H1 (cell line): ENCODE data around the gene RABL6. TPM values are rescaled to one million over a fixed set of nuclear protein-coding genes. Genes with fewer than 3 reads are reported as not detected.

Source experiments
- CTCF ChIA-PET: fragments of 300-600 bp; sonication (Branson Sonifier 250); formaldehyde crosslinking; loops from one replicate; lab custom pipeline; 2021; ENCODE audit not compliant: partially characterized antibody; lab: Charles Lee
- POLR2A ChIA-PET: fragments of 300-600 bp; sonication (Branson Sonifier 250); formaldehyde crosslinking; loops from one replicate; lab custom pipeline; 2021; ENCODE audit warnings: inconsistent platforms; ENCODE audit not compliant: partially characterized antibody; lab: Charles Lee
- DNase-seq, 2 experiments: peaks; one replicate each; pipeline versions ENCODE4 v3.0.0 to v3.0.0-alpha.2; 2010 to 2022; ENCODE audit warnings: low spot score in 2 of 2, low read depth in 1 of 2, mixed read lengths in 1 of 2
- FAIRE-seq: peaks from 2 replicates; lab custom pipeline; 2011; peaks lifted over from hg19 to GRCh38; lab: Jason Lieb, UNC
- H2AFZ ChIP-seq: 2 replicates; pipeline ENCODE4 v1.8.1; 2012; ENCODE audit warnings: low read length, inconsistent platforms
- H2AK5ac ChIP-seq: 2 replicates; pipeline ENCODE4 v1.6.1; 2013; ENCODE audit warnings: low read depth, low read length
- H2BK120ac ChIP-seq: replicated peaks from 2 replicates; pipeline ENCODE3; 2013; ENCODE audit warnings: low read depth, low read length, inconsistent platforms
- H2BK12ac ChIP-seq: 2 replicates; pipeline ENCODE4 v1.6.1; 2013; ENCODE audit warnings: low read depth, low read length
- H2BK15ac ChIP-seq: 2 replicates; pipeline ENCODE4 v1.6.1; 2013; ENCODE audit warnings: low read length
- H2BK20ac ChIP-seq: 2 replicates; pipeline ENCODE4 v1.6.1; 2013; ENCODE audit warnings: low read length
- H2BK5ac ChIP-seq: 2 replicates; pipeline ENCODE4 v1.6.1; 2013; ENCODE audit warnings: low read depth, low read length
- H3K14ac ChIP-seq: 2 replicates; pipeline ENCODE4 v1.6.1; 2013; ENCODE audit warnings: inconsistent platforms; ENCODE audit not compliant: insufficient read length
- H3K18ac ChIP-seq: 2 replicates; pipeline ENCODE4 v1.6.1; 2013; ENCODE audit warnings: low read length; ENCODE audit errors: extremely low read depth
- H3K23ac ChIP-seq: 2 replicates; pipeline ENCODE4 v1.6.1; 2013; ENCODE audit warnings: inconsistent platforms; ENCODE audit not compliant: insufficient read length
- H3K23me2 ChIP-seq: 2 replicates; pipeline ENCODE4 v1.6.1; 2013; ENCODE audit warnings: low read depth, low read length
- H3K27ac ChIP-seq: 2 replicates; pipeline ENCODE4 v1.6.1; 2011; ENCODE audit warnings: low read depth, low read length, inconsistent platforms
- H3K27me3 ChIP-seq, 4 experiments: replicated peaks in 1 of 4; 1 replicate in 1 of 4; 2 replicates in 3 of 4; pipeline versions ENCODE4 v1.6.1 to v1.8.1; 2011 to 2013; ENCODE audit warnings: low read length in 3 of 4, mild to moderate bottlenecking in 3 of 4, inconsistent platforms in 2 of 4, mixed read lengths in 2 of 4, moderate library complexity in 1 of 4; ENCODE audit not compliant: control insufficient read depth in 3 of 4, insufficient read depth in 3 of 4; ENCODE audit errors: extremely low read depth in 1 of 4
- H3K36me3 ChIP-seq, 4 experiments: 2 replicates each; pipeline versions ENCODE4 v1.6.1 to v1.8.1; 2011 to 2013; ENCODE audit warnings: mild to moderate bottlenecking in 4 of 4, low read length in 3 of 4, moderate library complexity in 2 of 4, control low read depth in 1 of 4, inconsistent platforms in 1 of 4; ENCODE audit not compliant: insufficient read depth in 4 of 4, control insufficient read depth in 2 of 4
- H3K4ac ChIP-seq: replicated peaks from 2 replicates; pipeline ENCODE3; 2013; ENCODE audit warnings: low read length, low read depth, mixed read lengths, inconsistent platforms; ENCODE audit not compliant: insufficient read length
- H3K4me1 ChIP-seq, 4 experiments: replicated peaks in 1 of 4; 1 replicate in 1 of 4; 2 replicates in 3 of 4; pipeline versions ENCODE4 v1.6.1 to v1.8.1; 2011 to 2013; ENCODE audit warnings: low read length in 3 of 4, inconsistent platforms in 2 of 4, mixed read lengths in 1 of 4; ENCODE audit not compliant: insufficient read depth in 4 of 4, control insufficient read depth in 3 of 4
- H3K4me2 ChIP-seq, 2 experiments: 2 replicates each; pipeline versions ENCODE4 v1.6.1 to v1.8.1; 2011 to 2013; ENCODE audit warnings: low read depth in 2 of 2, low read length in 2 of 2, control low read depth in 1 of 2, inconsistent platforms in 1 of 2, mild to moderate bottlenecking in 1 of 2; ENCODE audit not compliant: insufficient read depth in 1 of 2
- H3K4me3 ChIP-seq, 4 experiments: fragments of 200-600, 300-600 bp in 1 of 4; sonication (generic), shearing (Covaris generic), sonication (Bioruptor Twin) in 1 of 4; 2 replicates each; pipeline versions ENCODE4 v1.5.1 to v1.8.1; 2011 to 2016; ENCODE audit warnings: low read length in 4 of 4, low read depth in 3 of 4, control low read depth in 2 of 4, inconsistent platforms in 2 of 4, mild to moderate bottlenecking in 2 of 4, mixed read lengths in 1 of 4, moderate library complexity in 1 of 4; ENCODE audit not compliant: insufficient read depth in 2 of 4; ENCODE audit errors: extremely low read depth in 1 of 4
- H3K56ac ChIP-seq: replicated peaks from 2 replicates; pipeline ENCODE3; 2013; ENCODE audit warnings: low read depth, mild to moderate bottlenecking, mixed read lengths, low read length, inconsistent platforms; ENCODE audit not compliant: insufficient read length
- H3K79me1 ChIP-seq: 2 replicates; pipeline ENCODE4 v1.6.1; 2013; ENCODE audit warnings: low read depth, low read length, control low read depth
- H3K79me2 ChIP-seq, 2 experiments: 2 replicates each; pipeline versions ENCODE4 v1.6.1 to v1.8.1; 2012 to 2013; ENCODE audit warnings: low read length in 2 of 2, mild to moderate bottlenecking in 2 of 2, inconsistent platforms in 1 of 2; ENCODE audit not compliant: insufficient read depth in 2 of 2, control insufficient read depth in 1 of 2
- H3K9ac ChIP-seq, 4 experiments: replicated peaks in 1 of 4; 1 replicate in 1 of 4; 2 replicates in 3 of 4; pipeline versions ENCODE4 v1.6.1 to v1.8.1; 2011 to 2013; ENCODE audit warnings: low read depth in 3 of 4, low read length in 3 of 4, control low read depth in 2 of 4, mild to moderate bottlenecking in 2 of 4, moderate library complexity in 2 of 4, inconsistent platforms in 1 of 4; ENCODE audit errors: extremely low read depth in 1 of 4
- H3K9me3 ChIP-seq, 2 experiments: 2 replicates each; pipeline versions ENCODE4 v1.6.1 to v1.8.1; 2012 to 2013; ENCODE audit warnings: mild to moderate bottlenecking in 2 of 2, moderate library complexity in 2 of 2, control low read depth in 1 of 2, inconsistent platforms in 1 of 2, low read depth in 1 of 2, low read length in 1 of 2, mixed read lengths in 1 of 2; ENCODE audit not compliant: insufficient read depth in 2 of 2
- H4K20me1 ChIP-seq, 2 experiments: replicated peaks in 1 of 2; 2 replicates each; pipeline versions ENCODE3 to v1.8.1; 2011 to 2013; ENCODE audit warnings: inconsistent platforms in 2 of 2, low read length in 2 of 2, mild to moderate bottlenecking in 1 of 2; ENCODE audit not compliant: insufficient read depth in 2 of 2, control insufficient read depth in 1 of 2
- H4K5ac ChIP-seq: 2 replicates; pipeline ENCODE4 v1.6.1; 2013; ENCODE audit warnings: low read length, low read depth, mixed read lengths, inconsistent platforms; ENCODE audit not compliant: insufficient read length
- H4K8ac ChIP-seq: 2 replicates; pipeline ENCODE4 v1.8.0; 2013; ENCODE audit warnings: mild to moderate bottlenecking, moderate library complexity, low read length, inconsistent platforms; ENCODE audit not compliant: insufficient read depth; ENCODE audit errors: extremely low read depth
- H4K91ac ChIP-seq: replicated peaks from 2 replicates; pipeline ENCODE3; 2013; ENCODE audit warnings: low read length, mixed read lengths, inconsistent platforms; ENCODE audit not compliant: insufficient read length
- BACH1 ChIP-seq: IDR thresholded peaks from 2 replicates; pipeline ENCODE4 v1.6.1; 2012; ENCODE audit warnings: low read length, improper control_type of control experiment
- CREB1 ChIP-seq: IDR thresholded peaks from 2 replicates; pipeline ENCODE4 v1.6.1; 2012; ENCODE audit warnings: inconsistent platforms
- RBBP5 ChIP-seq: IDR thresholded peaks from 2 replicates; pipeline ENCODE4 v1.7.1; 2012; ENCODE audit warnings: low read depth, mild to moderate bottlenecking, inconsistent platforms, low read length, moderate library complexity, borderline replicate concordance
- WGBS, 2 experiments: shearing (Covaris generic) in 1 of 2; methylation state at CpG; one replicate each; pipeline versions ENCODE4 v1.1.6 to v1.1.7; 2013 to 2015; ENCODE audit warnings: low lambda C conversion rate in 2 of 2, mixed read lengths in 2 of 2, inconsistent platforms in 1 of 2, low coverage in 1 of 2, missing lambda C conversion rate in 1 of 2; ENCODE audit not compliant: insufficient replicate concordance in 2 of 2, insufficient coverage in 1 of 2, insufficient read length in 1 of 2; ENCODE audit errors: extremely low coverage in 1 of 2, missing lambda C conversion rate in 1 of 2; 5-methylcytosine and 5-hydroxymethylcytosine counted together
- polyA plus RNA-seq, 7 experiments: library from polyadenylated mRNA; depleted of rRNA in 3 of 7; stranded (reverse) in 5 of 7; unstranded in 2 of 7; fragments of >200 nt in 5 of 7; fragments of 200-250 nt in 2 of 7; gene quantifications; 1 replicate in 5 of 7; 2 replicates in 1 of 7; 4 replicates in 1 of 7; pipeline versions ENCODE4 v1.2.1 to v1.2.3, GENCODE V29; 2011 to 2013; ENCODE audit warnings: missing spikeins in 2 of 7, mixed read lengths in 2 of 7
- total RNA-seq: library from RNA; stranded (reverse); fragmentation: NEBNext Ultra II Directional; extraction: Animal tissue kit (Norgen Biotek cat#: 25700); gene quantifications from 2 replicates; pipeline ENCODE4 v1.2.1, GENCODE V29; 2021

RABL6 gene
- total and polyA plus RNA-seq, 2 of the 8 experiments (the other 6 are each of a cell fraction or from before 2014, with no cell fraction given), result 70.1 to 130 TPM

DNA sequence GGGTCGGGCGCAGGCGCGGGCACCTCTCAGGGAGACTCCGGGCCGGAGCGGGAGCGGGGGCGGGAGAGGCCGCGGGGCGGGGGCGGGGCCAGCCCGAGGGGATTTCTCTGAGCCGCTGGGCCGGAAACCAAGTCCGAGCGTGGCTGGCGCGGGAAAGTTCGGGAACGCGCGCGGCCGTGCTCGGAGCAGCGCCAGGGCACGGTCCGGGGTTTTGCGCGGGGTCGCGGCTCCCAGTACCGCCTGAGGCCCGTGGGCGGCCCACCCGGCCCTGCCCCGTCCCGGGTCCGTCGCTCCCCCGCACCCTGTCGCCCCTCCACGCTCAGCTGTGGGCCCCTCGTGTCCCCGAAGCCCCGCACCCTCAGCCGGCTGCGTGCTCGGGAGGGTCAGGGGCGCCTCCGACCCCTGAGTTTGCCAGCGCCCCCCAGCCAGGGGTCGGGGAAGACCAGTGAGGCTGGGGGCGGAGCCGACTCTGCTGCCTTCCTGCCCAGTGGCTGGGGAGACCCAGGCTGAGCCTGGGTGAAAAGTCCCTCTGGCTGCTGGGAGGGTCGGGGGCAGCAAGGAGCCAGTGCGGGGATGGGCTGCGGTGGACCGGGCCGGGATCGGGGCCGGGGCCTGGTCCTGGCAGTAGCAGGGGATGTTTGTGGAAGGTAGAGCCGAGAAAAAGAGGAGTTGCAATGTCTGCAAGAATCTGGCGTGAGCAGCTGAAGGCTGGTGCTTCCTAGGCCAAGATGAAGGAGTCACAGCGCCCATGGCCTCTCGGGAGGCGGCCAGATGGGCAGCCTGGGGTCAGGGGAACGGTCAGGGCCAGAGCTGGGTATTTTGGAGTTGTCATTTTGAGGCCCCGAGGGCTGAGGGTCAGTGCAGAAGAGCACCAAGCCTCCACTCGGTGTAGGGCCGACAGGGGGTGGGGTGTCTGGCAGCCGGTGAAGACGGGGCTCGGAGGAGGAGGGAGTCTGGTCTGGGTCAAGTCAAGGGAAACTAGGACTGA lies 79.2 kb downstream of the RABL6 start:
- Histone ChIP-seq H3K79me2 (peaks cover 17 to 52% of the 10 kb centered on the region in 2 experiments; a peak in 3 of 4 replicates), H3K23ac (no peak overlapping the region), H3K36me3 (peaks cover 0 to 10% (median 0%) of the 10 kb centered on the region in 4 experiments; a peak in 2 of 8 replicates), H3K79me1 (peaks cover 13% of the 10 kb centered on the region), H2BK12ac (no peak overlapping the region), H3K27me3 (no peaks in the 10 kb centered on the region), H4K20me1 (peaks cover 8 to 14% of the 10 kb centered on the region in 2 experiments), H3K56ac (peak overlapping the region; percentile 64), H2BK15ac (no peak overlapping the region), H3K14ac (peak overlapping the region; percentile 43), H2AK5ac (no peak overlapping the region), H3K9ac (peak overlapping the region; percentile 32 to 91 (median 52); a peak in 5 of 7 replicates), H2BK5ac (no peak overlapping the region), H3K4me1 (peaks cover 0 to 6% (median 2%) of the 10 kb centered on the region in 4 experiments; a peak in 4 of 7 replicates), H3K18ac (peak overlapping the region; percentile 32; the same call in 1 of the 2 replicates), H3K4me3 (peak overlapping the region; percentile 55 to 98 (median 76)), H2AFZ (no peak overlapping the region), H3K4me2 (peak overlapping the region; percentile 59 to 91), H4K5ac (peak overlapping the region; percentile 21), H4K91ac (no peak overlapping the region), H2BK120ac (no peak overlapping the region), H4K8ac (peak overlapping the region; percentile 83), H3K9me3 (no peaks in the 10 kb centered on the region), H3K27ac (0 out of 2 replicates have a peak overlapping the region, but pooled peaks have one; percentile 42), H3K23me2 (peaks cover 5% of the 10 kb centered on the region; the same call in 1 of the 2 replicates), H2BK20ac (no peak overlapping the region), H3K4ac (peak overlapping the region; percentile 92)
- peak; percentile 51; the same call in 1 of the 2 replicates for TF ChIP-seq BACH1
- TF ChIP-seq CREB1, result no peak
- TF ChIP-seq RBBP5, result 0 out of 2 replicates have a peak, but pooled peaks have one; percentile 46
- WGBS, 2 experiments, result 41% methylated on average over 17 of the region's 76 CpGs; no CpG with 5 or more reads in 1 of the 2 experiments
- DNase-seq (peak in 1 of 2 experiments; percentile 70), FAIRE-seq (no peak)
- ChIA-PET POLR2A (interaction anchor here (1.0 to 3.4 kb wide), 4 partner anchors 11 to 86 kb away, joined by 3 to 15 read pairs (median 8); partner anchors contain the start of gene MAMDC4), CTCF (interaction anchor here (0.7 to 1.7 kb wide), 2 partner anchors 39 to 181 kb away, joined by 4 to 5 read pairs; no protein-coding TSS in a partner anchor)
